Renal cortex interstitium (tissue), 15 donors: Measurements from ENCODE around the gene TAS2R7. TPM values are rescaled to one million over a fixed set of nuclear protein-coding genes. Genes with fewer than 3 reads are reported as not detected.
"Not testable (repeated sequence)": the region's sequence is repeated elsewhere in the genome, so short reads cannot be mapped to it uniquely, and the experiment has no call there.

Experiments used
- DNase-seq, 11 donors: peaks; one replicate each; pipeline ENCODE4 v3.0.0-alpha.2; 2013; ENCODE audit warnings: low read depth in 9 of 11, low spot score in 4 of 11; ENCODE audit errors: extremely low read depth in 1 of 11
- long read RNA-seq, 16 experiments: transcript quantifications; one replicate each; lab custom pipeline, GENCODE V29; 2026
- polyA plus RNA-seq, 3 donors: library from polyadenylated mRNA; unstranded; fragments of 120-200 nt; gene quantifications; one replicate each; pipeline ENCODE4 v1.2.1, GENCODE V29; 2013; ENCODE audit not compliant: insufficient read length in 3 of 3

The TAS2R7 gene, protein sequence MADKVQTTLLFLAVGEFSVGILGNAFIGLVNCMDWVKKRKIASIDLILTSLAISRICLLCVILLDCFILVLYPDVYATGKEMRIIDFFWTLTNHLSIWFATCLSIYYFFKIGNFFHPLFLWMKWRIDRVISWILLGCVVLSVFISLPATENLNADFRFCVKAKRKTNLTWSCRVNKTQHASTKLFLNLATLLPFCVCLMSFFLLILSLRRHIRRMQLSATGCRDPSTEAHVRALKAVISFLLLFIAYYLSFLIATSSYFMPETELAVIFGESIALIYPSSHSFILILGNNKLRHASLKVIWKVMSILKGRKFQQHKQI
- not detected for polyA plus RNA-seq
- long read RNA-seq, donor 1, result 0 reads
- long read RNA-seq, donor 2, result 0 reads
- long read RNA-seq, donor 3, result 0 reads
- long read RNA-seq, donor 4, result 0 reads
- long read RNA-seq, donor 5, result 0 reads
- long read RNA-seq, donor 6, result 0 reads
- long read RNA-seq, donor 7, result 0 reads
- long read RNA-seq, donor 8, result 0 reads
- long read RNA-seq, donor 9, result 0 reads
- long read RNA-seq, donor 10, result 0 reads
- long read RNA-seq, donor 11, result 0 reads
- long read RNA-seq, donor 12, result 0 reads
- long read RNA-seq, donor 13, result 0 reads
- long read RNA-seq, donor 14, result 0 reads
- long read RNA-seq, donor 15, result 0 reads
- long read RNA-seq, donor 16, result 0 reads

DNA sequence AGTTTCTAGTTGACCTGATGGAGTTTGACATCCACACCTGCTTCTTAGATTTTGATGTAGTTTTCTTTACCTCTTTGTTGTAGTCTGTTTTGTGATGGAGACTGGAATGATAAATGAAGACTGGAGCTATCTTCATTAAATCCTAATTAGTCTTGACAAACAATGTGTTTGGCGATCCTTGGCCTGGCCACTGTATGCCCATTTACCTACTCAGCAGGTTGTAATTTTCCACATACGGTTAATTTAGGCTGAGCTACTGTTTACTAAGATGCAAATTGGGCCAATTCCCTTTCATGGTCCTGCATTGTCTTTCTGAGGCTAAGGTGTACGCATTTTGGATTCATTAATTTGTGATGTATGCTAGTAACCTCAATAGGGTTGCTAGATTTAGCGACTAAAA lies at the start of gene TAS2R7:
TAS2R7 (minus strand) TSS at position 41 of the 400 bp plus-strand sequence. CDS start 57 bp downstream, outside the sequence.
- no peak for DNase-seq

DNA sequence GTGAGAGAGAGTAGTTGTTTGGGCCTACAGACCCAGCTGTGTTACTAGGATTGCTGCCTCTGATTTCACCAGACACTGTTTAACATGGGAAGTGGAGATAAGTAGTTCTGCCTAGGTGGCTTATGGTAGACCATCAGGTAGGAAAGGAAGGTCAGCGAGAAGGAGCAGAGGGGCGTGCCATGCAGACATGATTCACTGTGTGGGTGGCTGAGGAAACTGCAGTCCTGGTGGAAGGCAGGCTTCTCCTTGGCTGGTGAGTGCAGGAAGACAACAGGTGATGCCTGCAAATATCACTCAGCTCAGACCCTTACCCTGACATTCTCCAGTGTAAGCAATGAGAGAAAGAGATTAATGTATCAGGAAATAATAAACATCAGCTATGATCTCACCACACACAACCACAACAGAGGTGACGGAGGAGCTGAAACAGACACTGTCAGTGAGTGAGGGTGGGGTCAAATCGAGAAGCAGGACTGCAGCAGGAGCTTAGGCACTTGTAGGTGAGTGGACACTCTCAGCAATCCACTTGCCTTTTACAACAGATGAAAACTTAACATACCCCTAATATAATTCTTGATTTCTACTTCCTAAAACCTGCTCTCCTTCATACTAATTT lies 48.9 kb upstream of the TAS2R7 start:
- no peak for DNase-seq

DNA sequence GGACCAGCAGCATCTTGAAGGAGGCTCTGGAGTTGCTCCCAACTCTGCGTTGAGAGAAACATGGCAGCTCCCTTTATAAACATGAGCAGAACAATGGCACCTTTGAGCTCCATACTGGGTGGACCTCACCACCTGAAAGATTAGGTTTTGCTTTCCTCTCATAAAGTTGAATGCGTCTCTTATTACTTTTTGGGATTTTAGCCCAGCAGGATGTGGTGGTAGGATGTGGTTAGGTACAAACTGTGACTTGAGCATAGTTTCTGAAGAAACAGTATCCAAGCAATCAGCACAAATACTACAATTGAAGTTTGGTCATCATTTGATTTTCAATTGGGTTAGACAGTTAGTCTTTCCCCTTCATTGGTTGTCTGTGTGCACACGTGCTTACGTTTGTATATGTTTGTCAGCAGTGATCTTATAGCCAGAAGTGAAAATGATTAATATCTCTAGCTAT lies 47.0 kb upstream of the TAS2R7 start, which contains the start of gene PRR4:
PRR4 (minus strand) TSS at position 51 of the 454 bp plus-strand sequence; CDS start at position 13, 38 bp downstream.
- no peak for DNase-seq

DNA sequence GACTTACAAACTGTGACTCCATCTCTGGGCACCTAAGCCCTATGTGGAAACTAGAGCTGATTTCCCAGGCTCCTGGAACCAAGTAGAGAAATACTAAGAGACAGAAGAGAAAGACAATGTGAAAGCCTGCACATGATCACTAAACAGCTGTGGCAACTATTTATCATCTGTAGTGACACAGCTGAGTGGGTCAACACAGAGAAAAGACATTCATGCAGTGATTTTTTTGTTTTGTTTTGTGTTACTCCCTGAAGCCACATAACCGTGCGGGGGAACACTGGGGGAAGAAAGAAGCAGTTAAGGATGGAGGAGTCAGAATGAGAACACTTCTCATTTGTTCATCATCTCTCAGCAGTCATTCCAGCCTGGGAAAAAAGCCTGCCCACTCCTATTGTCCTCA lies 45.3 kb upstream of the TAS2R7 start:
- peak in 1 of 11 donors; percentile 11 for DNase-seq

DNA sequence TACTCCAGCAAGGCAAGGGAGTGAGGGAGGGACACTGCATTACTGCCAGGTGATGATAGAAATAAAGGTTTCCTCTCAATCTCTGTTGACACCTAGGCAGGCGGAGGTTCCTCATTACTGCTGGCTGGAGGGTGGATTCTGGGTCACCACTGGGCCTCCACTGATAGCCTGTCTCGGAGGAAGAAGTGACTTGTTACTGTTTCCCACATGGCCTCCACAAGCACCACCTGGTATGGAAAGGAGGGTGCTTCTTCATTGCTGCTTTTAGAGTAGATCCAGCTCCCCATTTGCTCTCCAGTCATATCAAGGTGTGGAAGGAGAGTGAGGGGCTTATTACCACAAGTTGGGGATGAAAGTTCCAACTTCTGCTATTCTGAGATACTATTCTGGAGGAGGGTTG lies 40.4 kb upstream of the TAS2R7 start:
- no peak for DNase-seq

DNA sequence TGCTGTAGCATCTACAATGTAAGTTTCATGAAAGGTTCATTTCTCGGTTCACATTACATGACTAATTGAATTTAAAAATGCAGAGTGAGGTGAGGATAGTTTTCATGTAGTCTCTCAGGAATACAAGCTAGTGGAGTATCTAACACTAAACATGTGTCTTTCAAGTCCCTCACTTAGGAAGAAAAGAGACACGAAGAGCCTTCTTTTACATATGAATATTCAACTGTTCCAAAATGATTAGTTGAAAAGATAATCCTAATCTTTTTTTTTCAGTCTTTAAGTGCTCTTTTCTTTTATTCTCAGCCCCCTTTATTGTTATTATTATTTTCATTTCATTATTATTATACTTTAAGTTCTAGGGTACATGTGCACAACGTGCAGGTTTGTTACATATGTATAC lies 36.0 kb upstream of the TAS2R7 start:
- no peak for DNase-seq

DNA sequence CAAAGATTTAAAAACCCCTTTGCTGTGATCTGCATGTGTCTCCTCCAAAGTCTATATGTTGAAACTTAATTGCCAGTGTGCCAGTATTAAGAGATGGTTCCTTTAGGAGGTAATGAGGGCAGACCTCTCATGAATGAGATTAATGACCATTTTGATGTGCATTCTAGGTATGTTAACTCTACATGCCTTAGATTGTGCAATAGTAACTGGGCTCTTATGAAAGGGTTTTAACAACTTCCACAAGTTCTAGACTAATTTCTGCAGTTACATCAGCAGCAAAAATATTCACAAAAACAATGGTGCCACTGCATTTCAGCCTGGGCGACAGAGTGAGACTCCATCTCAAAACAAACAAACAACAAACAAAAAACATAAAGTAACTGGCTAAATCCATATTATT lies 27.6 kb upstream of the TAS2R7 start:
- DNase-seq, result no peak

- no peak for DNase-seq
Observed at GRCh38 chr12:10826258-10826657, 23.8 kb upstream of the TAS2R7 start, which contains the start of gene TAS2R10. TAS2R10 (minus strand) TSS chr12:10826358; CDS start chr12:10826269, 89 bp downstream.

DNA sequence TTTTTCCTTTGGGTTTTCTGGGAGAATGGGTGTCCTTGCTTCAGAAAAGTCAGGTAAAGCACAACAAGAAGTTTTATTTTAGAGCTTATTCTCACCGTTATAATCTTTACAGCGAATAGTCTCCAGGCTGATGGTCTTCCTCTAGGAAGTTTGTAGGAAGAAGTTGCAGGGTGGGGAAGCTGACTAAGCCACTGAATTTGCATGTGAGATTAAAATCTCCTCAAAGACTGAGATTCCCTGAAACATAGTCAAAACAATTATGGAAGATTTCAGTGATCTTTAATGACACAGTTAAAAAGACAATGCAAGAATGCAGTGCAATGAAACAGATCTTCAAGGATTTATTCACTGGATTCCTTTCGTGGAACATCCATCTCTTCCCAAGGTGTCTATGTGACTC lies 22.5 kb upstream of the TAS2R7 start:
- no peak for DNase-seq

DNA sequence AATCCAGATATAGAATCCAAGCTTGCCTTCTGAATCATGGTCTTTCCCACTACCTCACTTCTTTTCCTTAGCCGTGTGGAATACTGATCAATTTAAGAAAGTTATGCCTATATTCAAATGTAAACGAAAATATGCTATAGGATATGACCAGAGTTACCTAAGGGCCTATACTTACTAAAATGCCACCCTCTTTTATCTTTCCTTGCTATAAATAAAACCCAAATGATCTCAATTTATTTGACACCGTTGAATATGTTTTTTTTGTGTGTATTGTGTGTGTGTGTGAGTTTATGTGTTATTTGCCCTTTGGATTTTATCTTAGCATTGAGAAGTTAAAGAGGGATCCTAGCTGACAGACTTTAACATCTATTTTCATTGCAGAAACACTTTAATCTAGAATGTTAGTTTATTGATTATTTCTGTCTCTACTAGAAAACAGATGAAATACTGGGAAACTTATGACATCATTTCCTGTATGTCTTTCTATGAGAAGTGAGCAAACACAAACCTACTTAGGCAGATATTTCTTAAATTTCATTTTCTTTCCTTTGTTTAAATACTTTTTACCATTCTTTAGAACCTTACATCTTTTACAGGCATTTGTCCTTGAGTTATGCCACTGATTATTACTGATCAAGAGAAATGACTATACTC lies 9.6 kb upstream of the TAS2R7 start:
- DNase-seq, result no peak

DNA sequence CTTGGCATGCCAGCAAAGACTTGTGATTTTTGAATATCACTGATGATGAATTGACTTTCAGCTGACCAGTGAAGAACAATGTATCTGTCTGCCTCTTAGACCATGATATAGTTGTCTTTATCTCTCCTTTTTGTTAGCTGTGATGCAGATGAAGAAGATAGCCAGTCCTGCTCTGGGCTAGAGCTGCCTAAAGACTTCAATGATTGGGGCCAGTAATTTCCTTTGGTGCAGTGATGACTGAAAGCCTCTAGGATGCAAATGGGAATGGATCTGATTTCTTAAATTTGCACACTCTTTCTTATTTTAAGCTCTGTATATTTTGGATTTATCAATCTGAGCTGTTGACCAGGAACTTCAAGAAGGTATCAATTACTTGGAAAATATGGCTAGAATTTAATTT lies 7.6 kb upstream of the TAS2R7 start, which contains the start of gene TAS2R9:
TAS2R9 (minus strand) TSS at position 101 of the 400 bp plus-strand sequence; CDS start at position 8, 93 bp downstream.
- DNase-seq, result no peak

DNA sequence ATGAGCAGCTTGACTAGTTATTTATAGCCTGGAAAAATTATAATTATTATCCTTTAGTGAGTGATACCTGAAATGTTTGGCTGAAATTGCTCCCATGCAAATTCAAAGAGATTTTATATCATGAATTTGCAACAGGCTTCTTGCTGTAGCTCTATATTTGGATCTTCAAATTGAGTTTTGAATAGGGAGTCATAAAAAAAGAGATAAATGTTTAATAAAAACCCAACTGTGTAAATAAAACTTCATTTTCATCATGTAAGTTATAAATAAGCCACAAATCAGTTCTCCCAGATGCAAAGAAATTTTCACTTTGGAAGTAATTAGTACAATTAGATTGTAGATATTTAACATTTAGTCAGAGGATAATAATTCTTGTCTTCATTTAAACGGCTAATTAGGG lies 4.8 kb upstream of the TAS2R7 start, which contains the start of gene TAS2R8:
TAS2R8 (minus strand) TSS at position 101 of the 400 bp plus-strand sequence. CDS start 306 bp downstream, outside the sequence.
- no peak for DNase-seq

DNA sequence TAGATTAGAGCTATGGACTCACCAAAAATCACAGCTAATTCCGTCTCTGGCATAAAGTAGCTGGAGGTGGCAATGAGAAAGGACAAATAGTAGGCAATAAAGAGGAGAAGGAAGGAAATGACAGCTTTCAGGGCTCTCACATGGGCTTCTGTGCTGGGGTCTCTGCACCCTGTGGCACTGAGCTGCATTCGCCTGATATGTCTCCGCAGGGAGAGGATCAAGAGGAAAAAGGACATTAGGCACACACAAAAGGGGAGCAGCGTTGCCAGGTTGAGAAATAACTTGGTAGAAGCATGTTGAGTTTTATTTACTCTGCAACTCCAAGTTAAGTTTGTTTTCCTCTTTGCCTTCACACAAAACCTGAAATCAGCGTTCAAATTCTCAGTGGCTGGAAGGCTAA lies 686 bp downstream of the TAS2R7 start:
- no peak for DNase-seq

DNA sequence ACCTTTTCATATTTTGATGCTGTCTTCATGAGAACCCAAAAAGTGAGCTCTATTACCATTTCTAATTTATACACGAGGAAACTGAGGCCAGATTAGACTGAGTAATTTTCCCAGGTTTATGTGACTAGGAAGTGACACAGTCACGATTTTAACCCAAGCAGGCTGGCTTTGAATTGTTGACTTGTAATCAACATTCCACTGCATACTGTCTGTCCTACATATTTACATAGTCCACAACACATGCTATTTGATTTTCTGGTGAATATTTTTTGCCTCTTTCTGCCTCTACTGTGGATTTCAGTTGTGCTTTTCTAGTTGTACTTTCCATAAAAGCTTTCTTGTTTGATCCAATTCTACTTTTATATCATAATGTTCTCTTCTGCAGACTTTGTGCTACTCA lies 8.2 kb downstream of the TAS2R7 start:
- no peak for DNase-seq

DNA sequence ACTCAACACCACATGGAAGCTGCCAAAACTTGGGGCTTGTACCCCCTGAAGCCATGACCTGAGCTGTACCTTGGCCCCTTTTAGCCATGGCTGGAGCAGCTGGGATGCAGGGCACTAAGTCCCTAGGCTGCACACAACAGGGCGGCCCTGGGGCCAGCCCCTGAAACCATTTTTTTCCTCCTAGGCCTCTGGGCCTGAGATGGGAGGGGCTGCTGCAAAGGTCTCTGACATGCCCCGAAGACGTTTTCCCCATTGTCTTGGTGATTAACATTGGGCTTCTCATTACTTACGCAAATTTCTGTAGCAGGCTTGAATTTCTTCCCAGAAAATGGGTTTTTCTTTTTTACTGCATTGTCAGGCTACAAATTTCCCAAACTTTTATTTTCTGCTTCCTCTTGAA lies 10.7 kb downstream of the TAS2R7 start:
- not testable (repeated sequence) for DNase-seq

DNA sequence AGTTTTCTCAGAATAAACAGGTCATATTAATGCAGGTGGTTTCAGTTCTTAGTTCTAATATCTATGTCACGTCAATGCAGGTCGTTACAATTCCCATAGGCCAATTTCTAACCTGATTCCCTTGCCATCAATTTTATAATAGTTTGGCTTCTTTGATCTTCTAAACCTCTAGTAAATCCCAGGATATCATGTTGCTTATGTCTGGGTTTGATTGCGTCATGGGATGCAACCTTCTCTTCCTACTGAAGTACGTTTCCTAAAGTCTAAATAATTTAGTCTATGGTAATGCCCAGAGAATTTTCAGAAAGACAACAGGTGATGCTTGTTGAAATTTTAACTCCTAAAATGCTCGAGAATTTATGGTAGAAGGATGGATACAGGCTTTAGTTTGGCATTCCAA lies 19.2 kb downstream of the TAS2R7 start:
- DNase-seq, result no peak

DNA sequence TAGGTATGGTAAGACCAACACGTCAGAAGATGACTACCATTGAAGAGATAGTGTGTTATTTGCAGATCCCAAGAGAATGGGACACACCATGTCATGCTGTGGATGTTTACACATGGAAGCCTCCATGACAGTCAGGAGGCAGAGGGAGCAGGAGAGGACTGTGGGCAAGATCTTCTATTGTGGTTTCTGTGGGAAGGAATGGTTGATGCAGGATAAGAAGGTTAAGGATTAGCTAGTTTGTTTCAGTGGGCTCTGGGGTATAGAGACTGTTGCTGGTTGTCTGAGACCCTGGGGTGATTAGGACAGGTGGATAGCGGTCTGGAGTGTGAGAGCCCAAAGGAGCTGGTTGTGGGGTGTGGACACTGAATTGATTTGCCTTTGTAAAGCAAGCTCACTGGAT lies 23.3 kb downstream of the TAS2R7 start:
- no peak for DNase-seq

GRCh38 chr12:10771132-10771733 lies 31.2 kb downstream of the TAS2R7 start:
- peak in 1 of 11 donors; percentile 3 for DNase-seq

- DNase-seq, result no peak
Observed at GRCh38 chr12:10759657-10760056, 42.8 kb downstream of the TAS2R7 start.
